Jurkat, Clone E6-1 (cell line): ENCODE data around the gene LCE5A.
"Not testable (repeated sequence)": the region's sequence is repeated elsewhere in the genome, so short reads cannot be mapped to it uniquely, and the experiment has no call there.

Experiments
- DNase-seq: peaks from one replicate; pipeline ENCODE4 v3.0.0-alpha.2; 2011; ENCODE audit warnings: low read depth, low spot score
- H3K4me3 ChIP-seq: 2 replicates; pipeline ENCODE4 v1.5.1; 2011; ENCODE audit warnings: mild to moderate bottlenecking, low read length, control low read depth, moderate library complexity

Gene LCE5A

GRCh38 chr1:152514715-152515433, 4.3 kb downstream of the LCE5A start:
- H3K4me3 ChIP-seq = no peak overlapping the region
- no peak for DNase-seq

DNA sequence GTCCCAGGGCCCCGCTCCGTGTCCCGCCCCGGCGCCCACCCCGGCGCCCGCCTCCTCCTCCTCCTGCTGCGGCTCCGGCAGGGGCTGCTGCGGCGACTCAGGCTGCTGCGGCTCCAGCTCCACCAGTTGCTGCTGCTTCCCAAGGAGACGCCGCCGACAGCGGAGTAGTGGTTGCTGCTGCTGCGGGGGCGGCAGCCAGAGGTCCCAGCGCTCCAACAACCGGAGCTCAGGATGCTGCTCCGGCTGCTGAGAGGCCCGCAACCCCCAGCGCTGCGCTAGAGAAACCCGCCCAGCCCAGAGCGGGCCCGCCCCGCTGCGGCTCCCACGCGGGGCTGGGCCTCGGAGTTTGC, 4.8 kb downstream of the LCE5A start:
- no peak for DNase-seq

GRCh38 chr1:152516082-152516481, 5.5 kb downstream of the LCE5A start:
- DNase-seq = no peak
- no peak overlapping the region for H3K4me3 ChIP-seq

More for the DNA sequence above, 4.8 kb downstream of the LCE5A start:
- no peak overlapping the region for H3K4me3 ChIP-seq

DNA sequence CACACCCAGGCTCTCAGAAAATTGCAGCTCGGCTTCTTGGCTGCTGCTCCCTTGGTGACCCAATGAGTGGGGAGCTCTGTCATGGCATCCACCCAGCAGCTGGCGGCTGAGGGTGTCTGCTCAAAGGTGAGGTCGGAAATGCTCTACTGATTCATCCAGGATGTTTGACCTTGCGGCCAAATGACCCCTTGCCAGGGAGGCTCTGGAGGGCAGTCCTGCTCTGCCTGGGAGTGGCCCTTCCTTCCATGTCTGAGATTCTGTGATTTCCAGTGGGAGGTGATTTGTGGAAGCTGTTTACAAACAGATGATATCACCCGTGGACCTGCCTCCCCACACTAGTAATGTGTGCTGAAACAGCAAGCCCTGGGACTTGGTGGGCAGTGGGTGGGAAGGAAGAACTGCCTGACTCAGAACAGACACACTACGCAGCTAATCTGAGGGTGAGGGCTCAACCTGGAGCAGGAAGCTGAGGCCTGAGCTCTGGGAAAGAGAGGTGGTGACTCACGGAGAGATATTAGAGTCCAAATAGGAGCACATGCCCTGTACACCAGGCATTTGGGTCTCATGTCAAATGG, 6.7 kb downstream of the LCE5A start:
- DNase-seq = no peak
- no peak overlapping the region for H3K4me3 ChIP-seq

- H3K4me3 ChIP-seq = no peak overlapping the region
- DNase-seq = no peak
Measured at GRCh38 chr1:152519851-152520250, 9.2 kb downstream of the LCE5A start.

DNA sequence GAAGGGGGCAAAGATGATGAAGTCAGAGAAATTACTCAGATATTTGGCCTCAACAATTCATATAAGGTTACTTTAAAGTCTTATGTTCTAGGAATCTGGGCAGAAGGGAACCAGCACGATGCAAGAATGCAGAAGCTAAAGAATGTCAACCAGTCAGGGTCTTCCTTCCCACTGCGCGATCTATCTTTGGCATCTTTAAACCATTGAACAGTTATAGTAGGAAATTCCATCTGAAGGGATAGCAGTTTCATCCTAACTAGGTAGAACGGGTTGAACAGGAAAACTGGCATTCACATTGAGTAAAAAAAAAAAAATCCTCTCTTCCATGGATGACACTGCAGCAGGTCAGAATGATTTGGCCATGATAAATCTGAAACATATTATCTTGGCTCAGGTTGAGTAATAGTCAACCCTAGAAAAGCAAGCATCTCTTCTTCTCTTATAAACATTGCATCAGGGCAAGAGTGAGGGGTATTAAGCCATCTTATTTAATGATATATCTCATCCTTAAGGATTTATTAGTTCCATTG, 10.0 kb downstream of the LCE5A start:
- no peak for DNase-seq

GRCh38 chr1:152525080-152525641, 14.6 kb downstream of the LCE5A start:
- DNase-seq = no peak
- no peak overlapping the region for H3K4me3 ChIP-seq

More for the DNA sequence above, 10.0 kb downstream of the LCE5A start:
- H3K4me3 ChIP-seq = no peak overlapping the region

GRCh38 chr1:152533327-152533938, 22.8 kb downstream of the LCE5A start:
- H3K4me3 ChIP-seq = no peak overlapping the region
- peak; percentile 39 for DNase-seq

GRCh38 chr1:152535774-152536173, 25.2 kb downstream of the LCE5A start:
- H3K4me3 ChIP-seq = no peak overlapping the region
- no peak for DNase-seq

- DNase-seq = no peak
- H3K4me3 ChIP-seq = no peak overlapping the region
Measured at GRCh38 chr1:152537496-152537895, 26.9 kb downstream of the LCE5A start.

GRCh38 chr1:152539901-152540300, 29.3 kb downstream of the LCE5A start:
- no peak overlapping the region for H3K4me3 ChIP-seq
- no peak for DNase-seq

DNA sequence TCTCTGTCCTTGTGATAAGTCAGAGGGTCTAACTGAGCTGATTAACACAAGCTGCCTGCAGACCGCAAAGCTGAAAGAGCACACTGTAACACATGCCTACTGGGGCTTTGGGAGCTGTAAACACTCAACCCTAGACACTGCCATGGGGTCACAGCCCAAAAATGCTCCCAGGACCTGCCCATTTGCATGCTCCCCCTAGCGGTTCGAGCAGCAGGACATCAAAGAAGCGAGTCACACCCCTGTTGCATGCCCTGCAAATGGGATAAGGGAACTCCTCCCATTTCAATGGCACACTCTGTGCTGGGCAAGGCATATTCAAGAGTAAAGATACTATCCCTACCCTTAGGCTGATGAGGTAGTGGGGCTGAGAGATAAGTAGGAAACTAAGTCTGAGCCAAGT, 33.2 kb downstream of the LCE5A start:
- no peak overlapping the region for H3K4me3 ChIP-seq
- peak; percentile 44 for DNase-seq

- no peak overlapping the region for H3K4me3 ChIP-seq
- DNase-seq = no peak
Measured at GRCh38 chr1:152546704-152547103, 36.1 kb downstream of the LCE5A start.

DNA sequence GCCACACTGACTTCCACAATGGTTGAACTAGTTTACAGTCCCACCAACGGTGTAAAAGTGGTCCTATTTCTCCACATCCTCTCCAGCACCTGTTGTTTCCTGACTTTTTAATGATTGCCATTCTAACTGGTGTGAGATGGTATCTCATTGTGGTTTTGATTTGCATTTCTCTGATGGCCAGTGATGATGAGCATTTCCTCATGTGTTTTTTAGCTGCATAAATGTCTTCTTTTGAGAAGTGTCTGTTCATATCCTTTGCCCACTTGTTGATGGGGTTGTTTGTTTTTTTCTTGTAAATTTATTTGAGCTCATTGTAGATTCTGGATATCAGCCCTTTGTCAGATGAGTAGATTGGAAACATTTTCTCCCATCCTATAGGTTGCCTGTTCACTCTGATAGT, 37.8 kb downstream of the LCE5A start:
- not testable (repeated sequence) for H3K4me3 ChIP-seq, DNase-seq
